RWPE2 (cell line): ENCODE measurements around the gene APBA1.

Experiments
- ATAC-seq: fragments of 200-7000 bp; cut with Tn5 transposase; 3 replicates; pipeline ENCODE4 v1.9.1; 2021; ENCODE audit warnings: low read depth
- DNase-seq: peaks from one replicate; pipeline ENCODE4 v3.0.0-alpha.2; 2020; ENCODE audit warnings: low spot score
- H3K27ac ChIP-seq: fragments of 450-650 bp; 2 replicates; pipeline ENCODE4 v1.5.1; 2017; ENCODE audit warnings: mild to moderate bottlenecking; ENCODE audit not compliant: poor library complexity, severe bottlenecking
- H3K27me3 ChIP-seq: fragments of 250-450 bp; sonication (Bioruptor Pico); 2 replicates; pipeline ENCODE4 v1.5.1; 2021; ENCODE audit warnings: mild to moderate bottlenecking, moderate library complexity; ENCODE audit not compliant: insufficient read depth, poor library complexity, severe bottlenecking
- H3K36me3 ChIP-seq: fragments of 250-450 bp; sonication (Bioruptor Pico); 2 replicates; pipeline ENCODE4 v1.5.1; 2020; ENCODE audit warnings: low read depth, mild to moderate bottlenecking, moderate library complexity
- H3K4me1 ChIP-seq: fragments of 250-450 bp; sonication (Bioruptor Pico); 2 replicates; pipeline ENCODE4 v1.5.1; 2021; ENCODE audit warnings: mild to moderate bottlenecking, moderate library complexity; ENCODE audit not compliant: insufficient read depth, poor library complexity, severe bottlenecking
- H3K4me3 ChIP-seq: fragments of 250-450 bp; sonication (Bioruptor Pico); 2 replicates; pipeline ENCODE4 v1.5.1; 2021; ENCODE audit warnings: mild to moderate bottlenecking, moderate library complexity; ENCODE audit not compliant: severe bottlenecking
- H3K9me3 ChIP-seq: fragments of 250-450 bp; sonication (Bioruptor Pico); 2 replicates; pipeline ENCODE4 v1.5.1; 2021; ENCODE audit warnings: mild to moderate bottlenecking, moderate library complexity; ENCODE audit not compliant: severe bottlenecking
- TF ChIP-seq, protein P1 (sequence below): fragments of 450-650 bp; IDR thresholded peaks from one replicate; pipeline ENCODE4 v1.5.1; 2017; ENCODE audit warnings: mild to moderate bottlenecking, moderate library complexity; ENCODE audit not compliant: poor library complexity, severe bottlenecking

The APBA1 gene

GRCh38 chr9:69470186-69470977 is 201.8 kb downstream of the APBA1 start:
- TF ChIP-seq, protein P1, sequence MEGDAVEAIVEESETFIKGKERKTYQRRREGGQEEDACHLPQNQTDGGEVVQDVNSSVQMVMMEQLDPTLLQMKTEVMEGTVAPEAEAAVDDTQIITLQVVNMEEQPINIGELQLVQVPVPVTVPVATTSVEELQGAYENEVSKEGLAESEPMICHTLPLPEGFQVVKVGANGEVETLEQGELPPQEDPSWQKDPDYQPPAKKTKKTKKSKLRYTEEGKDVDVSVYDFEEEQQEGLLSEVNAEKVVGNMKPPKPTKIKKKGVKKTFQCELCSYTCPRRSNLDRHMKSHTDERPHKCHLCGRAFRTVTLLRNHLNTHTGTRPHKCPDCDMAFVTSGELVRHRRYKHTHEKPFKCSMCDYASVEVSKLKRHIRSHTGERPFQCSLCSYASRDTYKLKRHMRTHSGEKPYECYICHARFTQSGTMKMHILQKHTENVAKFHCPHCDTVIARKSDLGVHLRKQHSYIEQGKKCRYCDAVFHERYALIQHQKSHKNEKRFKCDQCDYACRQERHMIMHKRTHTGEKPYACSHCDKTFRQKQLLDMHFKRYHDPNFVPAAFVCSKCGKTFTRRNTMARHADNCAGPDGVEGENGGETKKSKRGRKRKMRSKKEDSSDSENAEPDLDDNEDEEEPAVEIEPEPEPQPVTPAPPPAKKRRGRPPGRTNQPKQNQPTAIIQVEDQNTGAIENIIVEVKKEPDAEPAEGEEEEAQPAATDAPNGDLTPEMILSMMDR = no peak
- no peaks in the 10 kb centered on the region for H3K27me3 ChIP-seq
- H3K9me3 ChIP-seq = no peaks in the 10 kb centered on the region
- peaks cover 13% of the 10 kb centered on the region for H3K4me1 ChIP-seq
- H3K36me3 ChIP-seq = no peaks in the 10 kb centered on the region
- ATAC-seq = no peak
- DNase-seq = no peak
- no peak overlapping the region for H3K4me3 ChIP-seq
- no peak overlapping the region for H3K27ac ChIP-seq

DNA sequence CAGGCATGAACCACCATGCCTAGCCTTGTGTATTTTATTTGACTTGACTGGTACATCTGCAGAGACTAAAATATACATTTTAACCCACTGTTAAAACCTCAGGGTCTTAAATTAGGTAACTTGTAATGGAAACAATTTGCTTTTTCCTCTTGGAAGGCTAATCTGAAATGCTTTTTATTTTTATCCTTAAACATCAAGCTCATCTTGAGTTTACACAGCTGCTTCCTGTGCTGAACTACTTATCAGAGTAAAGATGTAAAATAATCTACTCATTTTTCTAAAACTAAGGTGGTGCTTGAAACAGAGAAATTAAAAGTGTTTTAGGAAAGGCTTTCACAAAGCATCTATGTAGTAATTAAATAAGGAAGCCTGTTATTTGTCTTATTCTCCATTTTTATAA is 203.0 kb downstream of the APBA1 start:
- peaks cover 13% of the 10 kb centered on the region for H3K4me1 ChIP-seq
- DNase-seq (no peak), ATAC-seq (no peak)
- H3K36me3 ChIP-seq = no peaks in the 10 kb centered on the region
- H3K9me3 ChIP-seq = no peaks in the 10 kb centered on the region
- TF ChIP-seq, protein P1 = no peak
- no peak overlapping the region for H3K4me3 ChIP-seq
- no peak overlapping the region for H3K27ac ChIP-seq
- H3K27me3 ChIP-seq = no peaks in the 10 kb centered on the region

DNA sequence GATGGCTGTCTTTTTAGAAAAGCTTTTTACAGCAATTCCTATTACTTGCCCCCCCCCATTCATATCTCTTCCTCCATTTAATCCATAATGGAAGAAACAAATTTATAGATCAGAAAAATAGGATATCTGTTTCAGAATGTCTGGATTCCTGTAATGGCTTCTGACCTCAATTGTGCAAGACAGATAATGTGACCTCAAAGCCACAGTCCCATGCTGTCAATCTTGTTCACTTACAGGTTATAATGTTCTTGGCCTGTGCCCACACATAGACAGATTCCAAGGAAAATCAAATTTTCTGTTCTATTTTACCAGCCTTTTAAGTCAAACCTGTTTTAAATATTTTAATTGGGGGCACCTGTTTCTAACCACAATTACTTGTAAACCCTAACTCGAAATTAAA is 203.8 kb downstream of the APBA1 start:
- Histone ChIP-seq H3K36me3 (no peaks in the 10 kb centered on the region), H3K4me3 (no peak overlapping the region), H3K27me3 (no peaks in the 10 kb centered on the region), H3K9me3 (no peaks in the 10 kb centered on the region), H3K4me1 (peaks cover 13% of the 10 kb centered on the region), H3K27ac (no peak overlapping the region)
- TF ChIP-seq, protein P1 = no peak
- ATAC-seq = no peak
- DNase-seq = no peak

GRCh38 chr9:69466151-69466550 is 206.0 kb downstream of the APBA1 start:
- TF ChIP-seq, protein P1 = no peak
- ATAC-seq (no peak), DNase-seq (no peak)
- Histone ChIP-seq H3K27ac (no peak overlapping the region), H3K4me3 (no peak overlapping the region), H3K9me3 (no peaks in the 10 kb centered on the region), H3K27me3 (no peaks in the 10 kb centered on the region), H3K4me1 (peaks cover 3% of the 10 kb centered on the region), H3K36me3 (no peaks in the 10 kb centered on the region)

GRCh38 chr9:69465473-69465872 is 206.7 kb downstream of the APBA1 start:
- Histone ChIP-seq H3K9me3 (no peaks in the 10 kb centered on the region), H3K27me3 (no peaks in the 10 kb centered on the region), H3K4me3 (no peak overlapping the region), H3K4me1 (no peaks in the 10 kb centered on the region), H3K36me3 (no peaks in the 10 kb centered on the region), H3K27ac (no peak overlapping the region)
- DNase-seq (no peak), ATAC-seq (no peak)
- TF ChIP-seq, protein P1 = no peak
